ENCODE data around the gene WWC1.
"Not testable (repeated sequence)": the region's sequence is repeated elsewhere in the genome, so short reads cannot be mapped to it uniquely, and the experiment has no call there.

WWC1 gene

GRCh38 chr5:168307022-168307421 lies 15.6 kb downstream of the WWC1 start:
- H3K27me3 Mint-ChIP-seq (ENCODE audit: low read depth, poor library complexity): peaks cover 30% of the 10 kb centered on the region
- no peak overlapping the region for H3K27ac Mint-ChIP-seq
- H3K4me3 Mint-ChIP-seq: no peak overlapping the region
- H3K9me3 Mint-ChIP-seq: no peaks in the 10 kb centered on the region
- H3K4me1 Mint-ChIP-seq: peaks cover 3% of the 10 kb centered on the region
- no peak for DNase-seq
- TF ChIP-seq, protein P1, sequence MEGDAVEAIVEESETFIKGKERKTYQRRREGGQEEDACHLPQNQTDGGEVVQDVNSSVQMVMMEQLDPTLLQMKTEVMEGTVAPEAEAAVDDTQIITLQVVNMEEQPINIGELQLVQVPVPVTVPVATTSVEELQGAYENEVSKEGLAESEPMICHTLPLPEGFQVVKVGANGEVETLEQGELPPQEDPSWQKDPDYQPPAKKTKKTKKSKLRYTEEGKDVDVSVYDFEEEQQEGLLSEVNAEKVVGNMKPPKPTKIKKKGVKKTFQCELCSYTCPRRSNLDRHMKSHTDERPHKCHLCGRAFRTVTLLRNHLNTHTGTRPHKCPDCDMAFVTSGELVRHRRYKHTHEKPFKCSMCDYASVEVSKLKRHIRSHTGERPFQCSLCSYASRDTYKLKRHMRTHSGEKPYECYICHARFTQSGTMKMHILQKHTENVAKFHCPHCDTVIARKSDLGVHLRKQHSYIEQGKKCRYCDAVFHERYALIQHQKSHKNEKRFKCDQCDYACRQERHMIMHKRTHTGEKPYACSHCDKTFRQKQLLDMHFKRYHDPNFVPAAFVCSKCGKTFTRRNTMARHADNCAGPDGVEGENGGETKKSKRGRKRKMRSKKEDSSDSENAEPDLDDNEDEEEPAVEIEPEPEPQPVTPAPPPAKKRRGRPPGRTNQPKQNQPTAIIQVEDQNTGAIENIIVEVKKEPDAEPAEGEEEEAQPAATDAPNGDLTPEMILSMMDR (IDR thresholded peaks at IDR 0.05): no peak
- no peaks in the 10 kb centered on the region for H3K36me3 Mint-ChIP-seq (ENCODE audit: low read depth)

GRCh38 chr5:168307925-168308584 lies 16.6 kb downstream of the WWC1 start:
- Mint-ChIP-seq H3K27me3 (ENCODE audit: low read depth, poor library complexity) (peaks cover 30% of the 10 kb centered on the region), H3K4me3 (no peak overlapping the region), H3K9me3 (no peaks in the 10 kb centered on the region), H3K36me3 (ENCODE audit: low read depth) (no peaks in the 10 kb centered on the region), H3K4me1 (no peaks in the 10 kb centered on the region), H3K27ac (no peak overlapping the region)
- TF ChIP-seq, protein P1 (IDR thresholded peaks at IDR 0.05): no peak
- DNase-seq: no peak

GRCh38 chr5:168308976-168309598 lies 17.6 kb downstream of the WWC1 start:
- Mint-ChIP-seq H3K27ac (no peak overlapping the region), H3K27me3 (ENCODE audit: low read depth, poor library complexity) (peaks cover 30% of the 10 kb centered on the region), H3K4me1 (peaks cover 8% of the 10 kb centered on the region), H3K9me3 (no peaks in the 10 kb centered on the region), H3K4me3 (no peak overlapping the region), H3K36me3 (ENCODE audit: low read depth) (no peaks in the 10 kb centered on the region)
- TF ChIP-seq, protein P1 (IDR thresholded peaks at IDR 0.05): no peak
- DNase-seq: no peak

GRCh38 chr5:168310541-168310940 lies 19.1 kb downstream of the WWC1 start:
- H3K4me3 Mint-ChIP-seq; H3K27ac Mint-ChIP-seq; DNase-seq; H3K36me3 Mint-ChIP-seq (ENCODE audit: low read depth); H3K9me3 Mint-ChIP-seq: not testable (repeated sequence)
- H3K4me1 Mint-ChIP-seq: peaks cover 19% of the 10 kb centered on the region
- peaks cover 26% of the 10 kb centered on the region for H3K27me3 Mint-ChIP-seq (ENCODE audit: low read depth, poor library complexity)

GRCh38 chr5:168311061-168311566 lies 19.7 kb downstream of the WWC1 start:
- Mint-ChIP-seq H3K27ac (no peak overlapping the region), H3K36me3 (ENCODE audit: low read depth) (no peaks in the 10 kb centered on the region), H3K9me3 (no peaks in the 10 kb centered on the region), H3K27me3 (ENCODE audit: low read depth, poor library complexity) (peaks cover 25% of the 10 kb centered on the region), H3K4me1 (peaks cover 25% of the 10 kb centered on the region), H3K4me3 (no peak overlapping the region)
- TF ChIP-seq, protein P1 (IDR thresholded peaks at IDR 0.05): no peak
- no peak for DNase-seq

DNA sequence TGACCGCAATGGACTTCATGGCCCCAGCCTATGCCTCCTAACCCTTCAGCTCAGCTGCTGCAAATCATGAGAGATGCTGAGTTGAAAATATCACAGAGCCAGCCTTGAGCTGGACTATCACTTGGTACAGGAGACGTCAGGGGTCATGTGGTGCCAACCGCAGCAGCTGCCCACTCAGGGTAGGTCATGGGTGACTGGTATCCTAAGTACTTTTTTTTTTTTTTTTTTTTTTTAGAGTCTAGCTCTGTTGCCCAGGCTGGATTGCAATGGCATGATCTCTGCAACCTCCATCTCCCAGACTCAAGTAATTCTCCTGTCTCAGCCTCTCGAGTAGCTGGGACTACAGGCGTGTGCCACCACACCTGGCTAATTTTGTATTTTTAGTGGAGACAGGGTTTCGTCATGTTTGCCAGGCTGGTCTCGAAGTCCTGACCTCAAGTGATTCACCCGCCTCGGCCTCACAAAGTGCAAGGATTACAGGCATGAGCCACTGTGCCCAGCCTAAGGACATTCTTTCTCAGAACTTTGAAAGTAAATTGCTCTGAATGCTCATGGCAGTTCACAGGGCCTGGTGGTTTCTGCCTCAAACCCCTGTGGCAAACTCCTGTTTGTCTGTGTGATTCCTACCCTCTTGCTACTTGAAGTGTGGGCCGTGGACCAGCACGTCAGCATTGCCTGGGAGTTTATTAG lies 21.3 kb downstream of the WWC1 start:
- TF ChIP-seq, protein P1 (IDR thresholded peaks at IDR 0.05): no peak
- H3K4me1 Mint-ChIP-seq: peaks cover 40% of the 10 kb centered on the region
- peaks cover 24% of the 10 kb centered on the region for H3K27me3 Mint-ChIP-seq (ENCODE audit: low read depth, poor library complexity)
- no peak overlapping the region for H3K27ac Mint-ChIP-seq
- no peaks in the 10 kb centered on the region for H3K36me3 Mint-ChIP-seq (ENCODE audit: low read depth)
- H3K4me3 Mint-ChIP-seq: no peak overlapping the region
- H3K9me3 Mint-ChIP-seq: no peaks in the 10 kb centered on the region
- DNase-seq: no peak
